AG04450 (cell line): Measurements from ENCODE around the gene NEUROD6. TPM values are rescaled to one million over a fixed set of nuclear protein-coding genes. Genes with fewer than 3 reads are reported as not detected.

Source experiments
- CTCF ChIA-PET: fragments of 300-600, 350-600 bp; formaldehyde crosslinking; extraction: SDS; loops from one replicate; lab custom pipeline; 2022; ENCODE audit warnings: antibody characterized with exemption, inconsistent platforms; lab: Charles Lee
- POLR2A ChIA-PET: fragments of 350-600 bp; formaldehyde crosslinking; extraction: SDS; loops from one replicate; lab custom pipeline; 2021; ENCODE audit warnings: antibody characterized with exemption, inconsistent platforms; lab: Yijun Ruan, JAX
- DNase-seq: peaks from one replicate; pipeline ENCODE4 v3.0.0-alpha.2; 2011; ENCODE audit warnings: low read depth, low spot score
- H3K27ac ChIP-seq: one replicate; pipeline ENCODE4 v1.5.1; 2012; ENCODE audit warnings: low read depth, low read length, control low read depth
- H3K27me3 ChIP-seq: one replicate; pipeline ENCODE4 v1.6.0; 2012; ENCODE audit warnings: low read length; ENCODE audit not compliant: control insufficient read depth, insufficient read depth
- H3K4me3 ChIP-seq: 2 replicates; pipeline ENCODE4 v1.5.1; 2011; ENCODE audit warnings: mild to moderate bottlenecking, low read depth, low read length, control low read depth
- H3K9me3 ChIP-seq: 2 replicates; pipeline ENCODE4 v1.5.1; 2012; ENCODE audit warnings: low read length; ENCODE audit not compliant: control insufficient read depth, insufficient read depth
- polyA plus RNA-seq: library from polyadenylated mRNA; depleted of rRNA; stranded (reverse); fragments of >200 nt; gene quantifications from 2 replicates; pipeline ENCODE4 v1.2.3, GENCODE V29; 2011
- TF ChIP-seq, protein P1 (sequence below): IDR thresholded peaks from 2 replicates; pipeline ENCODE4 v1.5.1; 2011; ENCODE audit warnings: low read depth, low read length, control low read depth, inconsistent platforms

Gene NEUROD6
- polyA plus RNA-seq, 1 experiment = not detected

DNA sequence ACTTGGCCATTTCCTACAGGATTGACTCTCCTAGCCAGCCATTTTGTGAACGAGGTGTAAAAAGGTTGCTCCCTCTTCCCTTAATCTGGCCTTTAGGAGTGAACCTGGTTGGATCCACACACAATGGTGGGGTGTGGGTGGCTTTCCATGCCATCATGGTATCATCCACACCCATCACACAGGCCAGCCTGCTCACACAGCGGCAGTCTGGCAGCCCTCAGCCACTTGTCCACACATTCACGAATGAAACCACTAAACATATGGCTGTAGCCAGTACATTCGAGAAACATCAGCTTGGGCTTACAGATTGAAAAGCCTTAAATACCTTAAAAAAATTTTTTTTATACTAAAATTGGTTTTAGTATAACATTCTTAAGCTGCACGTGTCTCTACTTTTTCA lies 31.9 kb downstream of the NEUROD6 start:
- ChIA-PET POLR2A (no interaction called here), CTCF (no interaction called here)
- DNase-seq = no peak
- H3K9me3 ChIP-seq = no peaks in the 10 kb centered on the region
- H3K27ac ChIP-seq = no peak overlapping the region
- H3K27me3 ChIP-seq = no peaks in the 10 kb centered on the region
- TF ChIP-seq, protein P1, sequence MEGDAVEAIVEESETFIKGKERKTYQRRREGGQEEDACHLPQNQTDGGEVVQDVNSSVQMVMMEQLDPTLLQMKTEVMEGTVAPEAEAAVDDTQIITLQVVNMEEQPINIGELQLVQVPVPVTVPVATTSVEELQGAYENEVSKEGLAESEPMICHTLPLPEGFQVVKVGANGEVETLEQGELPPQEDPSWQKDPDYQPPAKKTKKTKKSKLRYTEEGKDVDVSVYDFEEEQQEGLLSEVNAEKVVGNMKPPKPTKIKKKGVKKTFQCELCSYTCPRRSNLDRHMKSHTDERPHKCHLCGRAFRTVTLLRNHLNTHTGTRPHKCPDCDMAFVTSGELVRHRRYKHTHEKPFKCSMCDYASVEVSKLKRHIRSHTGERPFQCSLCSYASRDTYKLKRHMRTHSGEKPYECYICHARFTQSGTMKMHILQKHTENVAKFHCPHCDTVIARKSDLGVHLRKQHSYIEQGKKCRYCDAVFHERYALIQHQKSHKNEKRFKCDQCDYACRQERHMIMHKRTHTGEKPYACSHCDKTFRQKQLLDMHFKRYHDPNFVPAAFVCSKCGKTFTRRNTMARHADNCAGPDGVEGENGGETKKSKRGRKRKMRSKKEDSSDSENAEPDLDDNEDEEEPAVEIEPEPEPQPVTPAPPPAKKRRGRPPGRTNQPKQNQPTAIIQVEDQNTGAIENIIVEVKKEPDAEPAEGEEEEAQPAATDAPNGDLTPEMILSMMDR = no peak
- no peak overlapping the region for H3K4me3 ChIP-seq

DNA sequence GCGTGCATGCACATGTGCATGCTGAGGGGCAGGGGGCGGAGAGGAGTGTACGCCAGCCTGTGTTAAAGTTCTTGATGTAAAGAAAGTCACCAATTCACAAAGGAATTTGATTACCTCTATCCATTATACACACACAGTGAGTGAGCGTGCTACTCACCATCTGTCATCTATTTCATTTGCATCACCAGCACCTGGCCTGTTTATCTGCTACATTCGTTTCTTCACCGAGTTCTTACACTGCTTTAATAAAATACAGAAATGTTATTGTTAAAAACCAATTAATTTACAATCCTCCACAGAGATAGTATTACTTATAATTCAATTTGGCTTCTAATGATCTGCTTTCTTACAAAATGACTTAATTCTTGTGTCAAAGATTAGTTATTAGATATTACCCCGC lies 32.6 kb downstream of the NEUROD6 start:
- H3K27ac ChIP-seq = no peak overlapping the region
- no peak for DNase-seq
- H3K4me3 ChIP-seq = no peak overlapping the region
- no peaks in the 10 kb centered on the region for H3K9me3 ChIP-seq
- ChIA-PET POLR2A (no interaction called here), CTCF (no interaction called here)
- TF ChIP-seq, protein P1 = no peak
- no peaks in the 10 kb centered on the region for H3K27me3 ChIP-seq

DNA sequence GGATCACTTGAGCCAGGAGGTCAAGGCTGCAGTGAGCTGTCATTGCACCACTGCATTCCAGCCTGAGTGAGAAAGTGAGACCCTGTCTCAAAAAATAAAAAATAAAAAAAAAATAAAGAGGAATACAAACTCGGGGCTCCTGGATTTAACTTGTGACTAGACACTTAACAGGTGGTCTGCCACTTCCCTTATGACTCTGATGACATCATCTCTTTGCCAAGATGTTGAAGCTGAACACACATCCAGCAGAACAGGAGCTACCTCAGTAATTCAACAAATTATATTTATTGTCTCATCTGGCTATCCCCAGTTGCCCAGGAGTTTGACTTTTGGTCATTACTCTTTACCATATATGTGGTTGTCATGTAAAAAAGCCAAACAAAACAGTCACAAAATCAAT lies 35.3 kb downstream of the NEUROD6 start:
- Histone ChIP-seq H3K27me3 (no peaks in the 10 kb centered on the region), H3K9me3 (no peaks in the 10 kb centered on the region), H3K4me3 (no peak overlapping the region), H3K27ac (no peak overlapping the region)
- TF ChIP-seq, protein P1 = no peak
- ChIA-PET CTCF (no interaction called here), POLR2A (no interaction called here)
- no peak for DNase-seq

DNA sequence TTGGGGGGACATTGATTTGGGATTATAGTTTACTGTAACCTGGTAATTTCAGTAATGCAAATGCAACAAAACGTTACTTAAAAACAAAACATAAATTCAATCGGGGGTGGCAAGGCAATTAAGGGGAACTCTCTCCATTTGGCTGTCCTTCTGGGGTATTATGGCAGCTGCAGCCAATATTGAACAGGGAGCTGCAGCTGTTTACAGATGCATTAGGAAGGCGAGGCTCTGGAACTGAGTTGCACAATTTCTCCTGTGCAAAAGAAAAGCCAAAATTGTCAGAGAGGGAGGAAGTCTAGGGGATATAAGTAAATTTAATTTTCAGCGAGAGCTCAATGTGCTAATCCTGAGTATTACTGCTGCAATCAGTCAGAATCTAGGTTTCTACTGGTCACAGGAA lies 36.1 kb downstream of the NEUROD6 start:
- ChIA-PET POLR2A (no interaction called here), CTCF (no interaction called here)
- no peaks in the 10 kb centered on the region for H3K9me3 ChIP-seq
- no peak overlapping the region for H3K27ac ChIP-seq
- H3K27me3 ChIP-seq = no peaks in the 10 kb centered on the region
- no peak overlapping the region for H3K4me3 ChIP-seq
- DNase-seq = no peak
- TF ChIP-seq, protein P1 = no peak

DNA sequence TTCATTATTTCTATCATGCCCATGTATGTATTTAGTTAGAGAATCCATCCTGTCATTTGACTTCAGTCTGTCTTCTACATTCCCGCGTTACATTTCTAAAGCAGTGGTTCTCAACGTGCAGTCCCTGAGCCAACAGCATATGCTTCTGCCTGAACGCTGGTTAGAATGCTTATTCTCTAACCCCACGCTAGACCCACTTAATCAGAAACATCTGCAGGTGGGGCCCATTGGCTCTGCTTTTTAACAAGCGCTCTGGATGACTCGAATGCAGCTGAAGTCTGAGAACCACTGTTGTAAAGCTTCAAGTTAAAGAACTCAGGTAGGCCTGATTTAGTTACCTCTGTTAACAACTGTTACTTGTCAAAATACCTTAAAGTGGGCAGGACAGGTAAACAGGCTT lies 38.2 kb downstream of the NEUROD6 start:
- ChIA-PET CTCF (no interaction called here), POLR2A (no interaction called here)
- DNase-seq = no peak
- TF ChIP-seq, protein P1 = no peak
- no peak overlapping the region for H3K4me3 ChIP-seq
- no peaks in the 10 kb centered on the region for H3K9me3 ChIP-seq
- no peak overlapping the region for H3K27ac ChIP-seq
- no peaks in the 10 kb centered on the region for H3K27me3 ChIP-seq
